B cell (primary cell): ENCODE measurements around the gene RPL7A.

Experiments
- CTCF ChIP-seq: fragments of 200-600 bp; IDR thresholded peaks from one replicate; pipeline ENCODE4 v1.8.0; 2022; ENCODE audit warnings: antibody characterized with exemption, mild to moderate bottlenecking
- EZH2 ChIP-seq: IDR thresholded peaks from 2 replicates; pipeline ENCODE4 v1.6.1; 2012; ENCODE audit warnings: borderline replicate concordance, low read depth, mild to moderate bottlenecking, moderate library complexity, low read length; ENCODE audit not compliant: insufficient read depth, poor library complexity, severe bottlenecking

GRCh38 chr9:133303266-133304157 lies 44.5 kb upstream of the RPL7A start:
- TF ChIP-seq CTCF (no peak), EZH2 (no peak)
